ENCODE results near the gene ABTB2.
"Not testable (repeated sequence)": the region's sequence is repeated elsewhere in the genome, so short reads cannot be mapped to it uniquely, and the experiment has no call there.

DNA sequence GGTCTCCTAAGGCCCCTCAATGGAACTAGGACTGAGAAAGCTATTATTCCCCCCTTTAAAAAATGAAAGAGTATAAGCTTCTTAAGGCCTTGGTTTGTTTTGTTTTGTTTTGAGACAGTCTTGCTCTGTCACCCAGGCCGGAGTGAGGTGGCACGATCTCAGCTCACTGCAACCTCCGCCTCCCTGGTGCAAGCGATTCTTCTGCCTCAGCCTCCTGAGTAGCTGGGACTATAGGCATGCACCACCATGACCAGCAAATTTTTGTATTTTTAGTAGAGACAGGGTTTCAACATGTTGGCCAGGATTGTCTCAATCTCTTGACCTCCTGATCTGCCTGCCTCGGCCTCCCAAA, 177.0 kb downstream of the ABTB2 start:
- TF ChIP-seq EZH2 (IDR thresholded peaks at IDR 0.05; ENCODE audit: borderline replicate concordance) = not testable (repeated sequence)
- TF ChIP-seq, protein P1, sequence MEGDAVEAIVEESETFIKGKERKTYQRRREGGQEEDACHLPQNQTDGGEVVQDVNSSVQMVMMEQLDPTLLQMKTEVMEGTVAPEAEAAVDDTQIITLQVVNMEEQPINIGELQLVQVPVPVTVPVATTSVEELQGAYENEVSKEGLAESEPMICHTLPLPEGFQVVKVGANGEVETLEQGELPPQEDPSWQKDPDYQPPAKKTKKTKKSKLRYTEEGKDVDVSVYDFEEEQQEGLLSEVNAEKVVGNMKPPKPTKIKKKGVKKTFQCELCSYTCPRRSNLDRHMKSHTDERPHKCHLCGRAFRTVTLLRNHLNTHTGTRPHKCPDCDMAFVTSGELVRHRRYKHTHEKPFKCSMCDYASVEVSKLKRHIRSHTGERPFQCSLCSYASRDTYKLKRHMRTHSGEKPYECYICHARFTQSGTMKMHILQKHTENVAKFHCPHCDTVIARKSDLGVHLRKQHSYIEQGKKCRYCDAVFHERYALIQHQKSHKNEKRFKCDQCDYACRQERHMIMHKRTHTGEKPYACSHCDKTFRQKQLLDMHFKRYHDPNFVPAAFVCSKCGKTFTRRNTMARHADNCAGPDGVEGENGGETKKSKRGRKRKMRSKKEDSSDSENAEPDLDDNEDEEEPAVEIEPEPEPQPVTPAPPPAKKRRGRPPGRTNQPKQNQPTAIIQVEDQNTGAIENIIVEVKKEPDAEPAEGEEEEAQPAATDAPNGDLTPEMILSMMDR (IDR thresholded peaks at IDR 0.05; ENCODE audit: poor library complexity) = not testable (repeated sequence)
